Measurements from ENCODE around the gene TXK. TPM values are rescaled to one million over a fixed set of nuclear protein-coding genes. Genes with fewer than 3 reads are reported as not detected.

Gene TXK
- total RNA-seq, 2 experiments from 2014 or later, result 67.0 to 69.9 TPM

DNA sequence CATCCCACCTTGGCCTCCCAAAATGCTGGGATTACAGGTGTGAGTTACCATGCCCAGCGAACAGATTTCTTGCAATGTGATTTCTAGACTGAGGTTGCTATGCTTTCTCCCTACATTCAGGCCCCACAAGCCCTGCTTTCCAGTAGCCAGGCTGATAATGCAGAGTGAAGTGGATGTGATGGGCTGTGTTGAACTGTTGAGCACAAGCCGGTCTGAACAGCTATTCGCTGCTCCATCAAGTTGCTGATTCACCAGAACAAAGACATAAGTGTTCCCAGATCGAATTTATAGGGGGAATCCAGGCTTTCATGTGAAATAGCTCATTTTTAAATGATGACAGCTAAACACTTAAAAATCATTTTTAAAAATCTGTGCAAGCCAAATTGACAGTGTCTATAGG, 109.5 kb downstream of the TXK start:
- H3K27me3 Mint-ChIP-seq, result no peaks in the 10 kb centered on the region
- no peak for ATAC-seq (ENCODE audit: poor library complexity)
- DNase-seq, result no peak
- Histone ChIP-seq H3K36me3 (ENCODE audit: insufficient read depth, low read length) (no peaks in the 10 kb centered on the region), H3K9me3 (ENCODE audit: control insufficient read depth in 1 of 2, insufficient read depth in 1 of 2, low read length in 2 of 2) (no peaks in the 10 kb centered on the region), H3K4me3 (ENCODE audit: low read length) (no peak overlapping the region), H3K27ac (ENCODE audit: low read depth in 1 of 2, low read length in 2 of 2) (no peak overlapping the region), H3K27me3 (ENCODE audit: control insufficient read depth in 1 of 2, insufficient read depth in 2 of 2, low read length in 2 of 2) (no peaks in the 10 kb centered on the region), H3K4me1 (ENCODE audit: insufficient read depth, low read length) (no peaks in the 10 kb centered on the region)
- intact Hi-C loops (cut with DNase I, micrococcal nuclease), result no loop called here
- H3K4me1 Mint-ChIP-seq (ENCODE audit: low read depth), result no peaks in the 10 kb centered on the region
- no peak overlapping the region for H3K4me3 Mint-ChIP-seq
- CTCF ChIA-PET, result no interaction called here
- TF ChIP-seq CTCF (IDR thresholded peaks at IDR 0.05), result no peak
- POLR2A ChIA-PET, result no interaction called here
- no peaks in the 10 kb centered on the region for H3K9me3 Mint-ChIP-seq
- H3K27ac Mint-ChIP-seq, result no peak overlapping the region
- H3K36me3 Mint-ChIP-seq (ENCODE audit: low read depth), result no peaks in the 10 kb centered on the region

DNA sequence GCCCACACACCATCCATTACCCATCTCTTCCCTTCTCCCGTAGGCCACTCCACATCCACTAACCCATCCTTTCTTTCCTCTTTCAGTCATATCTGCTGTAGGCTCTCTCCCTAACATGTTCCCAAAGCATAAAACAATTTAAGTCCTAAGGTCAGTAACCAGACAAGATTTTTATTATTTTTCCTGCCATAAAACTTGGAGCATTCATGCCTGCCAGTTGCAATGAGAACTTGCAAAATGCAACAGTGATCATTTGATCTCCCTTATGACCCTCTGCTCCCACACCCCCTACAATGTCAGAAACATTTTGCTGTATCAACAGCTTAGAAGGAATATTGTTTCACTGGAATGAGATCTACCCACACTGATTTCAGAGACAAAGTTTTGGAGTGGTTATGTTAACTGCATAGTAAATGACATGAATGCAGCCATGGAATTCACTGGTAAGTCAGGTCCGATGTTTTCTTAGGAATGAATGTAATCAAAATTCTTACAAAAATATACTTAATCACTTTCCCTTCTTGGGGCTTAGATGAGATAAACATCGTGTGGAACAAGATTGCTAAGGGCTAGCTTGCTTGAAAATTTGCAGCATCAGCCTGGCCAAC, 111.8 kb downstream of the TXK start:
- no peaks in the 10 kb centered on the region for H3K36me3 ChIP-seq (ENCODE audit: insufficient read depth, low read length)
- H3K27me3 ChIP-seq (ENCODE audit: control insufficient read depth in 1 of 2, insufficient read depth in 2 of 2, low read length in 2 of 2), result no peaks in the 10 kb centered on the region
- no peak overlapping the region for H3K4me3 ChIP-seq (ENCODE audit: low read length)
- no peak for ATAC-seq (ENCODE audit: poor library complexity)
- intact Hi-C loops (cut with DNase I, micrococcal nuclease), result no loop called here
- no peaks in the 10 kb centered on the region for H3K9me3 Mint-ChIP-seq
- H3K9me3 ChIP-seq (ENCODE audit: control insufficient read depth in 1 of 2, insufficient read depth in 1 of 2, low read length in 2 of 2), result no peaks in the 10 kb centered on the region
- no peaks in the 10 kb centered on the region for H3K27me3 Mint-ChIP-seq
- no peak for TF ChIP-seq CTCF (IDR thresholded peaks at IDR 0.05)
- POLR2A ChIA-PET, result no interaction called here
- H3K4me1 ChIP-seq (ENCODE audit: insufficient read depth, low read length), result peaks cover 3% of the 10 kb centered on the region
- CTCF ChIA-PET, result no interaction called here
- no peaks in the 10 kb centered on the region for H3K36me3 Mint-ChIP-seq (ENCODE audit: low read depth)
- DNase-seq, result no peak
- peaks cover 4% of the 10 kb centered on the region for H3K4me1 Mint-ChIP-seq (ENCODE audit: low read depth)
- no peak overlapping the region for H3K27ac Mint-ChIP-seq
- no peak overlapping the region for H3K4me3 Mint-ChIP-seq
- no peak overlapping the region for H3K27ac ChIP-seq (ENCODE audit: low read depth in 1 of 2, low read length in 2 of 2)

DNA sequence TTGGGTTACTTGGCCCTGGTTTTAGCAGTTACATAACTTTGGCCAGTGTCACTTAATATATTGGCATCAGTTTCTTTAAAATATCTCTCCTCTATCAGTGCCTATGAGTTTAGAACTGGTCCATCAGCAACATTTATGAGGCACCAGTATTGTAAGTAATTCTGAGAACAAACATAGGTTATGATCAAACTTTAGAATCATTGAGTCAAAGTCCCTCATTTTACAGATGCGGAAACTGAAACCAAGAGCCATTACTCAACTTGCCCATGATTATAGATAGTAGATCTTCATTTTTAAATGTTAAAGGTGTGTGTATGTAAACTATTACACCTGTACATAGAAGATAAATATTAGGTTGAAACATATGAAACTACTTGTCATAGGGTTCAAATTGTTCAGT, 113.0 kb downstream of the TXK start:
- intact Hi-C loops (cut with DNase I, micrococcal nuclease), result no loop called here
- ATAC-seq (ENCODE audit: poor library complexity) (no peak), DNase-seq (no peak)
- ChIA-PET POLR2A (no interaction called here), CTCF (no interaction called here)
- Histone ChIP-seq H3K36me3 (ENCODE audit: insufficient read depth, low read length) (no peaks in the 10 kb centered on the region), H3K4me1 (ENCODE audit: insufficient read depth, low read length) (peaks cover 14% of the 10 kb centered on the region), H3K4me3 (ENCODE audit: low read length) (no peak overlapping the region), H3K27me3 (ENCODE audit: control insufficient read depth in 1 of 2, insufficient read depth in 2 of 2, low read length in 2 of 2) (no peaks in the 10 kb centered on the region), H3K9me3 (ENCODE audit: control insufficient read depth in 1 of 2, insufficient read depth in 1 of 2, low read length in 2 of 2) (no peaks in the 10 kb centered on the region), H3K27ac (ENCODE audit: low read depth in 1 of 2, low read length in 2 of 2) (no peak overlapping the region)
- H3K9me3 Mint-ChIP-seq, result no peaks in the 10 kb centered on the region
- H3K4me1 Mint-ChIP-seq (ENCODE audit: low read depth), result peaks cover 7% of the 10 kb centered on the region
- peaks cover under 1% of the 10 kb centered on the region for H3K27me3 Mint-ChIP-seq
- TF ChIP-seq CTCF (IDR thresholded peaks at IDR 0.05), result no peak
- H3K27ac Mint-ChIP-seq, result no peak overlapping the region
- no peak overlapping the region for H3K4me3 Mint-ChIP-seq
- H3K36me3 Mint-ChIP-seq (ENCODE audit: low read depth), result no peaks in the 10 kb centered on the region
